RWPE1 (cell line): Measurements from ENCODE around the gene PTP4A2.

ENCODE experiments used
- CTCF ChIA-PET: fragments of 350-600 bp; sonication (Branson Sonifier 250); formaldehyde crosslinking; extraction: SDS; loops from one replicate; lab custom pipeline; 2021; lab: Yijun Ruan, JAX
- POLR2A ChIA-PET: fragments of 400-600 bp; formaldehyde crosslinking; extraction: SDS; loops from one replicate; lab custom pipeline; 2020; ENCODE audit warnings: antibody characterized with exemption; ENCODE audit not compliant: low non-redundant PET; lab: Yijun Ruan, JAX
- DNase-seq: peaks from one replicate; pipeline ENCODE4 v3.0.0; 2012; ENCODE audit warnings: low spot score
- H3K27ac ChIP-seq: fragments of 450-650 bp; 2 replicates; pipeline ENCODE4 v1.5.1; 2017
- CTCF ChIP-seq: fragments of 450-650 bp; conservative IDR thresholded peaks from 2 replicates; pipeline ENCODE4 v1.5.1; 2017; ENCODE audit warnings: low read depth, mild to moderate bottlenecking

Gene PTP4A2

GRCh38 chr1:31938184-31938975, at the start of gene PTP4A2:
TSS of gene PTP4A2 (minus strand) at chr1:31938368. CDS start at chr1:31919065, 19,303 bp downstream.
- ChIA-PET POLR2A (no interaction called here), CTCF (interaction anchor here (0.6 to 3.6 kb wide), 9 partner anchors 12 to 374 kb away, joined by 3 to 41 read pairs (median 4); no protein-coding TSS in a partner anchor)
- peak; percentile 97 for DNase-seq

GRCh38 chr1:31987135-31987619, 49.0 kb upstream of the PTP4A2 start:
- no peak for DNase-seq
- ChIA-PET CTCF (interaction anchor here (0.7 kb wide), 1 partner anchor 14 kb away, joined by 3 read pairs; no protein-coding TSS in a partner anchor), POLR2A (no interaction called here)
- TF ChIP-seq CTCF = no peak
- no peak overlapping the region for H3K27ac ChIP-seq

More at GRCh38 chr1:31938184-31938975, at the start of gene PTP4A2:
- peak within 1 kb of the TSS; percentile 95 for H3K27ac ChIP-seq
- TF ChIP-seq CTCF = peak; percentile 81

- no peak overlapping the region for H3K27ac ChIP-seq
- TF ChIP-seq CTCF = no peak
- DNase-seq = no peak
- CTCF ChIA-PET = interaction anchor here (0.7 to 0.9 kb wide), 2 partner anchors 9 to 13 kb away, joined by 3 read pairs; no protein-coding TSS in a partner anchor
- POLR2A ChIA-PET = no interaction called here
Measured at GRCh38 chr1:31985430-31985829, 47.3 kb upstream of the PTP4A2 start.

GRCh38 chr1:31984419-31985347, 46.5 kb upstream of the PTP4A2 start:
- ChIA-PET POLR2A (no interaction called here), CTCF (interaction anchor here (0.6 to 0.9 kb wide), 2 partner anchors 14 to 280 kb away, joined by 3 to 4 read pairs; no protein-coding TSS in a partner anchor)
- H3K27ac ChIP-seq = no peak overlapping the region
- no peak for TF ChIP-seq CTCF
- DNase-seq = no peak

- POLR2A ChIA-PET = no interaction called here
- DNase-seq = no peak
- no peak overlapping the region for H3K27ac ChIP-seq
- CTCF ChIA-PET = no interaction called here
- no peak for TF ChIP-seq CTCF
Measured at GRCh38 chr1:31981972-31982371, 43.8 kb upstream of the PTP4A2 start.

GRCh38 chr1:31981456-31981839, 43.3 kb upstream of the PTP4A2 start:
- H3K27ac ChIP-seq = no peak overlapping the region
- POLR2A ChIA-PET = no interaction called here
- no peak for TF ChIP-seq CTCF
- CTCF ChIA-PET = no interaction called here
- no peak for DNase-seq
